ENCODE data around the gene SORCS2. TPM values are rescaled to one million over a fixed set of nuclear protein-coding genes. Genes with fewer than 3 reads are reported as not detected.

The SORCS2 gene
- total and polyA plus RNA-seq, 8 donors, result 4.6 to 9.7 (median 7.2) TPM

GRCh38 chr4:7549866-7550265 is 357.5 kb downstream of the SORCS2 start:
- no peak for ATAC-seq
- Histone ChIP-seq H3K27me3 (no peaks in the 10 kb centered on the region), H3K4me3 (no peak overlapping the region), H3K36me3 (no peaks in the 10 kb centered on the region), H3K4me1 (no peaks in the 10 kb centered on the region), H3K9me3 (peaks cover 0 to 29% of the 10 kb centered on the region in 2 donors), H3K27ac (no peak overlapping the region)
- TF ChIP-seq CTCF (IDR thresholded peaks at IDR 0.05), result no peak
- DNase-seq, result no peak
- intact Hi-C loops (cut with DNase I), result no loop called here

- no peaks in the 10 kb centered on the region for H3K4me1 ChIP-seq
- no peaks in the 10 kb centered on the region for H3K36me3 ChIP-seq
- no peaks in the 10 kb centered on the region for H3K27me3 ChIP-seq
- DNase-seq (no peak), ATAC-seq (no peak)
- no peak overlapping the region for H3K27ac ChIP-seq
- intact Hi-C loops (cut with DNase I), result no loop called here
- no peak for TF ChIP-seq CTCF (IDR thresholded peaks at IDR 0.05)
- peaks cover 0 to 38% of the 10 kb centered on the region in 2 donors for H3K9me3 ChIP-seq
- H3K4me3 ChIP-seq, result no peak overlapping the region
These were observed 360.1 kb downstream of the SORCS2 start for GRCh38 chr4:7552466-7552865.

- Histone ChIP-seq H3K4me1 (no peaks in the 10 kb centered on the region), H3K36me3 (no peaks in the 10 kb centered on the region), H3K27ac (no peak overlapping the region), H3K27me3 (no peaks in the 10 kb centered on the region), H3K9me3 (peaks cover 0 to 38% of the 10 kb centered on the region in 2 donors), H3K4me3 (no peak overlapping the region)
- intact Hi-C loops (cut with DNase I), result no loop called here
- DNase-seq, result no peak
- ATAC-seq, result no peak
- TF ChIP-seq CTCF (IDR thresholded peaks at IDR 0.05), result no peak
These were observed 360.9 kb downstream of the SORCS2 start for GRCh38 chr4:7553280-7553679.

DNA sequence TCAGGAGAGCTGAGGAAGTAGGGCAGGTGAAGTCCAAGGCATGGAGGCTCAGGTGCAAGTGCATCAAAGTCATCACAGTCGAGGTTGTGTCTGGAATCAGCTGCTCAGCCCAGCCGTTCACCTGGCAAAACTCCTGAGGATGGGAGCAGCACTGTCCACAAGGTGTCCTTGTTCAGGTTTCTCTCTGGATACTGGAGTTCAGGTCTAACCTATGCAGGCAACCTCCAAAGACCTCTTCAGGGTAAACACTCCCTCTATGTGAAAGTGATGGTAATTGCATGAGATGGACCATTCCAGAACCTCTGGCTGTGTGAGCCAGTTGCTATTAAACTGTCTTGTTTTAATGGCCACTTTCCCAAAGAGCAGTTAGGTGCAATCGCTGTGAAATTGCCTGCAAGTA is 362.6 kb downstream of the SORCS2 start:
- DNase-seq (no peak), ATAC-seq (no peak)
- no peak for TF ChIP-seq CTCF (IDR thresholded peaks at IDR 0.05)
- H3K27me3 ChIP-seq, result no peaks in the 10 kb centered on the region
- H3K4me3 ChIP-seq, result no peak overlapping the region
- intact Hi-C loops (cut with DNase I), result no loop called here
- no peaks in the 10 kb centered on the region for H3K36me3 ChIP-seq
- no peak overlapping the region for H3K27ac ChIP-seq
- peaks cover 0 to 38% of the 10 kb centered on the region in 2 donors for H3K9me3 ChIP-seq
- H3K4me1 ChIP-seq, result no peaks in the 10 kb centered on the region

DNA sequence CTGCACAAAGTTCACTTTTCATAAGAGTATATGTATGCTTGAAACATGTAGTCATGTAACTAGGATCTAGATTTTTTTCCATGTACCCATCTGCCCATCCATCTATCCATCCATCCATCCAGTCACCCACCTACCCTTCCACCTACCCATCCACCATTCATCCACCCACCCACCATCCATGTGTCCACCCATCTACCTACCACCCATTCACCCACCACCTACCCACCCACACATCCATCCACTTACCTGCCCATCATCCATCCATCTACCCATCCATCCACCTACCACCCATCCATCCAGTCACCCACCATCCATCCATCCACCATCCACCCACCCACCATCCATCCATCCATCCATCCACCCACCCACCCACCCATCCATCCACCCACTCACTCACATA is 364.2 kb downstream of the SORCS2 start:
- Histone ChIP-seq H3K4me1 (no peaks in the 10 kb centered on the region), H3K36me3 (no peaks in the 10 kb centered on the region), H3K27ac (no peak overlapping the region), H3K4me3 (no peak overlapping the region), H3K27me3 (no peaks in the 10 kb centered on the region), H3K9me3 (peaks cover 0 to 38% of the 10 kb centered on the region in 2 donors)
- DNase-seq, result no peak
- TF ChIP-seq CTCF (IDR thresholded peaks at IDR 0.05), result no peak
- intact Hi-C loops (cut with DNase I), result no loop called here
- no peak for ATAC-seq

Data from left lung (tissue), 10 donors.